ENCODE data around the gene SKOR1.

The SKOR1 gene

DNA sequence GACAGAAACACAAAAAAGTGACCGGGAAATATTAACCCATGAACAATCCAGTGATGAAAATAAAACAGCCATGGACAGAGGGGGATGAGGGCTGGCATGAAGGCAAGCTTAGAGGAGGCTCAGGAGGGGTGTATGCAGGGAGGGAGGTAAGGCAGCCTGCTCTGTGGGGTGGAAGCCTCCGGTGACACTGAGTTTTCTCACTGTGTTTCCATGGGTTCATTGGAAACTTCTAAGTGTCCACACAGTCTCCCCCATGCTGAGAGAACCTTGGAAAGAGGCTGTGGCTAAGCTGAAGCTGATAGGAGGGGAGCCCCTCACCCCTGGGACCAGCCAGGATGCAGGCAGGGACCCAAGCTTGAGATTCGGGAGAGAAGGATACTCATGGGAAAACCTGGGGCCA is 6.8 kb upstream of the SKOR1 start:
- DNase-seq (ENCODE audit: low read depth) = no peak

DNA sequence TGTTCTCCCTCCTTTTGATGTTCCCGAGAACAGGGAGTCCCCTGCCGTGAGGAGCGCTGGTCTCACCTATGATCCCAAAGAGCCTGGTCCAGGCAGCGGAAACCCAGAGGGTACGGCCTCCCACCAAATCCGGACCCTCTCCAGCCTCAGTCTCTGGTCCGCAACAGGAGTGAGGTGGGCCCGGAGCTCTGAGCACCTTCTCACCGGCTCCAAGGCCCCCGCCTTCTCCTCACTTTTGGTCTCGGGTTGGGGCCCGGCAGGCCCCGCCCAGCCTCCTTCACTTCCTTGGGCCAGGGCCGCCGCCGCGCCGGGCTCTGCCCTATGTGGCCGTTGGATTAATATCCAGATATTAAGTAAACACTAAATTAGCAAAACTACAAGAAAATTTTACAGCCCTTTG is 5.7 kb upstream of the SKOR1 start:
- DNase-seq (ENCODE audit: low read depth) = no peak

DNA sequence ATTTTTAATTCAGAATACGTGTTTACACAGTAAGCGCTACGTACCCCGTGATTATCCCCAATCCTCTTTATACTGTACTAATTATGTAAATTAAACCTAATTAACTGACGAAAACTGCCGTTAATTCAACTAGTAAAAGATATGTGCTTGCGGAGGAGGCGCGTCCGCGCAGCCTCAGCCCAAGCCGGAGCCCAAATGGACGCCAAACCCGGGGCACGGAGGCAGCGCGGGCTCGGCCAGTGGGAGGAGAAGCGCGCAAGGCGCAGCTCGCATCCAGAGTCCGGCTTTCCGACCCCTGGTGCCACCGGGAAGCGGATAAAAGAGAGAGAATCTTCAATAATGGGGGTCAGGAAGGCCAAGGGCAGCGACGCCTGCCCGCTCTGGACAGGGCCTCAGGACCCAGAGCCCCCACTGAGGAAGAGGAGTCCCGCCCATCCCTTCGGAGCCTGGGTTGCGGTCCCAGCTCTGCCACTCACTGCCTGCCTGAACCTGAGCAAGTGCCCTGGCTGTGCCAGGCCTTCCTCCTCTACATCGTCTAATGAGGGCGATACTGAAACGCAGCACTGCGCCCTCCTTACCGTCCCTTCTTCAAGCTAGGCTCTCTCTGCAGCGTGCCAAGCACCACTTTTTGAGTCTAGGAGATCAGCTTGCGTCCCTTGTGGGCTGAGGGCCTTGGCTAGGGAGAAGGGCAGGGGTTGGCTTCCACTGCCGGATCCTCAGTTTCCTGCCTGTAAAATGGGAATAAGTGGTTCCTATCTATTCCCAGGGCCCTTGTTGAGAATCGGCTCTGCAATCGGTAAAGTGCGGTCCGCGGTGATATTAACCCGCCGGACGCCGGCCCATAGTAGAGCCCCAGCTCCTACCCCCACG is 5.0 kb upstream of the SKOR1 start:
- DNase-seq (ENCODE audit: low read depth) = no peak

DNA sequence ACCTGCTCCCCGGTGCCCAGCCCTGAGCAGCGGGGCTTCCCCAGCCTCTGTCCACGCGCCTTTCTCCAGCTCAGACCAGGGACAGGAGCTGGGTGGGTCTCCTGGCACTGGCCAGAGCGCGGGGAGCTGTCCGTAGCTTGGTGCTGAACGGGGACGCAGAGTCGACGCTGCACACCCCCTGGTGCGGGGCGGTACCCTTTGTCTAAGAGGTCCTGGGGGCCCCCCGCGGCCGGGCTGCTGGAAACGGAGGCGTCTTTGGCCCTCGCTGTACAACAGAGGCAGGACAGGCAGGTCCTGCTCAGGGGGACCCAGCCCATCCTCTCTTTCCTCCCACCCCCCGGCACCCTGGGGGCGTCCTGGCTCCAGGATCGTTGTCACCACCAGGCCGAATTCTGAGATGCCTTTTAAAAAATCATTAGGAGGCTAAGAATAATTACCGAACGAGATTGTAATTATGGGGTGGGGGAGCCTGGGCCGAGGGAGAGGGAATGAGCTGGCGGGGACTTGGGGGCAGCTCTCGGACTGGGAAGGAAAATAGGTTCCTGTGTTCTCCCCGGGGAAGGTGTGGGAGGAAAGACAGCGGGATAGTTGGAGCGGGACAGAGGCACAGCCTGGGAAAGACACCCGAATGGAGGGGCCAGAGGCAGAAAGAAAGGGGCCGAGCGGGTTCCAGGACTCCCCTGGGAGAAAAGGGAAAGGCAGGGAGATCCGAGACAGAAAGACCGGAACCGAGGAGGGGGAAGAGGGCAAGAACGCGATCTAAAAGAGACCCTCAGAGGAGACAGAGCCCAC is 4.1 kb upstream of the SKOR1 start:
- DNase-seq (ENCODE audit: low read depth) = no peak

DNA sequence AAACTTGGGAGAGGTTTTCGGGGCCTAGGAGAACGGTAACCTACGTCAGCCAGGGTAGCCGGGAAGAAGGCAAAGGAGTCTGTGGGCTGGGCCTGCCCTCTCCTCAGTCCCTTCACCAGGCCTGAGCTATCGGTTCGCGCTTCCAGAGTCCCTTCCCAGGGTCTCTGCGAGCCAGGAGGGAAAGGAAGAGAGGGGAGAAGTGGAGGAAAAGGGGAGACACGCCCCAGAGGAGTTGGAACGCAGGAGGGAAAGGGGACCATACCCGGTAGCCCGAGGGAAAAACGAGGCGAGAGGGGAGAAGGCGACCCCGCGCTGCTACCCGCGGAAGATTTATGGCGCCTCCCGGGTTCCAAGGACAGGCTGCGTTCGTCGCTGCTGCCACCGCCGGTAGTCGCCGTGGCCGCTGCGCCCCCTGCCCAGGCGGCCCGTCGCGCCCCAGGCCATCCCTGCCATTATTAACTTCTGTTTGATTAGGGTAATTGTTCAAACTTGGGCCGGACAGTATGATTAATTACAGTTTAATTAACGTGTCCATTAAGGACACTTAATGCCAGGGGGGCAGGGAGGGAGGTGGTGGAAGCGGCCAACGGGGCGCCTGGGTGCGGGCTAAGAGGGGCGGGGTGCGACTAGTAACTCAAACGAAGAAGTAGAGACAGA is 3.4 kb upstream of the SKOR1 start:
- DNase-seq (ENCODE audit: low read depth) = no peak

DNA sequence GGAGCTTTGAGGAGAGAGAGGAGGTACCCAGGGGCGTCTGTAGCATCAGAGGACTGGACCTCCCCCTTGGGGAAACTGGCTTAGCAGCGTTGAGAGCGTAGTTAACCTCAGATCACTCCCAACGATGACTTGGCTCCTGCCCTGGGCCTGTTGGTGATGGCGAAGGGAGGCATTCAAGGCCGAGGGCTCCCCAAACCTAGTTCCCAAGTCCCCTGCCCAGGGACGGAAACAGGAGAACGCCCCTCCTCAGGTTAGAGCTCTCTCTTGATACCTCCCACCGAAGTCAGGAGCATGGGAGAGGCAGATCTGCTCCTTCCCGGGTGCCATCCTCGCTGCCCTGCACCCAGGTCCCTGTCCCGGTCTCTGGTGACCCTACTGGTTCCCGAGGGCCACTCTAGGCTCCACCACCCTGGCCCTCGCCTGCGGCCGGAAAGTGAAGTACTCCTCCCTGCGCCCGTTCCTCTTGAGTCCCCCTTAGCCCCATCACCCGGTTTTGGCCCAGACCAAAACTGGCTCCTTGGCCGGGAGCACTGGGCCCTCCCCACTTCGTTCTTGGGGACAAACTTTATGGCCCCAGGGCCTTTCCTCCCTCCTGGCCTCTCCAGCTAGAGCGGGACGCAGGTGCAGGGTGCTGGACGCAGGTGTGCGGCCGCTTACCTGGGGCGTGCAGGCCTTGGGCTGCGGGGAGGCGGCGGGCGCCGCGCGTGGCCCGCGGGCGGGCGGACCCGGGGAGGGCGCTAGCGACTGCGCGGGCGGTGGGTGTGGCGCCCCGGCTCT is 2.6 kb upstream of the SKOR1 start:
- no peak for DNase-seq (ENCODE audit: low read depth)

DNA sequence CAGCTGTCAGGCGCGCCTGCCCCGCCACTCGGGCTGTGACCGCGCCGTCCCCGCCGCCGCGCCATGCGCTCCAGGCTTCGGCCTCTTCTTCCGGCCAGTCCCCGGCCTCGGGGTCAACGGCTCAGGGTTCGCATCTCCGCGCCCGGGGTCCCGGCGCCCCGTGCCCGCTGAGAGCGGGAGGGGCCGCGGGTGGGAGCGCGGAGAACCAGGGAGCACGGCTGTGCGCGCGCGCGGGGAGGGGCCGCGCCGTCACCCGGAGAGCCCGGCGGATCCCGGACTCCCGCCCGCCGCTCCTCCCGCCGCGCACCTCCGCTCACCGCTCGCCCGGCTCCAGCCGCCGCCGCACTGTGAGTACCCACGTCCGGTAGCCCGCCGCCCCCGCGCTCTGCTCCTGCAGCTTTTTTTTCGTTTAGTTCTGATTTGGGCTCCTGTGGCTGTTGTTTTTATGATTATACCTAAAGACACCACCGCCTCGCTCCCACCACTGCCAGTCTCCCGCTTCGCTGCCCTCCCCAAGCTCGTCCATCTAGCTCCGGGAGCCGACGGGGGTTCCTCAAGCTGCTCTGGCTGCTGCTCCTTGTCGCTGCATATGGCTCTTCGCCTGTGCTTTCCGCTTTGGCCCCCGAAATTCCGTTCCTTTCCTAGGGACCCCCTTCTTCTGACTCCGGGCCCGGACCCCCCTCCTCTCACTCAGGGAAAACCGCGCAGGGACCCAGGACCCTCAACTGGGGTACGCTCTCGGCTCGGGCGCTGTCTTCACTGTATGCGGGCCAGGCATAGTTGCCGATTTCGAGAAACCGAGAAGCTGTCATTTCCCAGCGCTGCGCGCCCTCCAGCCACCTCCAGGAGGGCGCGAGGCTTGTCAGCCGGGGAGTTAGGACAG is 1.8 kb upstream of the SKOR1 start:
- DNase-seq (ENCODE audit: low read depth) = no peak

DNA sequence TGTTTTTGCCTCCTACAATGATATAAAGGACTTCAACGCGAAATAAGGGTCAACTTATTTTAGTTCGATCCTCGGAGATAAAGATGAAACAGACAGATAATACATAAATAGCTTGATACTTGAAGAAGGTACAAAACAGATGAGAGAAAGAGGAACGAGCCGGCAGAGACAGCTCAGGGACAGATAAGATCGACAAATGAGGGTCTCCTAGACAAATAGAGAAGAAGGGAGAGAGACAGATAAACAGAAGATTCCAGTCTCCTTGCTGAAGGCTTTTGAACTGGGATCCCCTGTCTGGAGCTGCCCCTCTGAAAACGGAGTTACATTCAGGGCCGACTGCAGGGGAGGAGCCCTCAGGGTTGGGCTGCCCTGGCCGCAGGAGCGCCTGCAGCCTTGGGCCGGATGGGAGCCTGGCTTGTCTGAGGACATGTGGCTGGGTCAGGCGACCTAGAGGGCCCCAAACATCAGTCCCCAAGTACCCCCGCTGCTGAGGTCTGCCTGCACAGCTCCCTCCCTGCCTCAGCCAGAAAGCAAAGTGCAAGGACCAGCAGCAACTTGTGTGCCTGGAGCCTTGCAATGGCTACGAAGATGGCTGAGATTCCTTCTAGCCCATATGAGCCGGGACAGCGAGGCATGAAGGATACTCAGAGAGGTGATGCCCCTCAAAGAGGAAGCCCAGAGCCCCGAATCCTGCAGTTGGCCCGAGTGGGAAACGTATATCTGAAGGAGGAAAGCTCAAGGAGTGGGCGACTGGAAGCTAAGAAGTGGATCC is 926 bp upstream of the SKOR1 start:
- DNase-seq (ENCODE audit: low read depth) = no peak

DNA sequence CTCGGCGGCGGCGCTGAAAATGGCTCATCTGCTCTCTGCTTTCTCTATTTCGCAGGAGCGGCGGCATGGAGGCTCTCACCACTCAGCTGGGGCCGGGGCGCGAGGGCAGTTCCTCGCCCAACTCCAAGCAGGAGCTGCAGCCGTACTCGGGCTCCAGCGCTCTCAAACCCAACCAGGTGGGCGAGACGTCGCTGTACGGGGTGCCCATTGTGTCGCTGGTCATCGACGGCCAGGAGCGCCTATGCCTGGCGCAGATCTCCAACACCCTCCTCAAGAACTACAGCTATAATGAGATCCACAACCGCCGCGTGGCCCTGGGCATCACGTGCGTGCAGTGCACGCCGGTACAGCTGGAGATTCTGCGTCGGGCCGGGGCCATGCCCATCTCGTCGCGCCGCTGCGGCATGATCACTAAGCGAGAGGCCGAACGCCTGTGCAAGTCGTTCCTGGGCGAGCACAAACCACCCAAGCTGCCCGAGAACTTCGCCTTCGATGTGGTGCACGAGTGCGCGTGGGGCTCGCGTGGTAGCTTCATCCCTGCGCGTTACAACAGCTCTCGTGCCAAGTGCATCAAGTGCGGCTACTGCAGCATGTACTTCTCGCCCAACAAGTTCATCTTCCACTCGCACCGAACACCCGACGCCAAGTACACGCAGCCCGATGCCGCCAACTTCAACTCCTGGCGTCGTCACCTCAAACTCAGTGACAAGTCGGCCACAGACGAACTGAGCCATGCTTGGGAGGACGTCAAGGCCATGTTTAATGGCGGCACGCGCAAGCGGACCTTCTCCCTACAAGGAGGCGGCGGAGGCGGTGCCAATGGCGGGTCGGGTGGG is 790 bp downstream of the SKOR1 start:
- DNase-seq (ENCODE audit: low read depth) = no peak

DNA sequence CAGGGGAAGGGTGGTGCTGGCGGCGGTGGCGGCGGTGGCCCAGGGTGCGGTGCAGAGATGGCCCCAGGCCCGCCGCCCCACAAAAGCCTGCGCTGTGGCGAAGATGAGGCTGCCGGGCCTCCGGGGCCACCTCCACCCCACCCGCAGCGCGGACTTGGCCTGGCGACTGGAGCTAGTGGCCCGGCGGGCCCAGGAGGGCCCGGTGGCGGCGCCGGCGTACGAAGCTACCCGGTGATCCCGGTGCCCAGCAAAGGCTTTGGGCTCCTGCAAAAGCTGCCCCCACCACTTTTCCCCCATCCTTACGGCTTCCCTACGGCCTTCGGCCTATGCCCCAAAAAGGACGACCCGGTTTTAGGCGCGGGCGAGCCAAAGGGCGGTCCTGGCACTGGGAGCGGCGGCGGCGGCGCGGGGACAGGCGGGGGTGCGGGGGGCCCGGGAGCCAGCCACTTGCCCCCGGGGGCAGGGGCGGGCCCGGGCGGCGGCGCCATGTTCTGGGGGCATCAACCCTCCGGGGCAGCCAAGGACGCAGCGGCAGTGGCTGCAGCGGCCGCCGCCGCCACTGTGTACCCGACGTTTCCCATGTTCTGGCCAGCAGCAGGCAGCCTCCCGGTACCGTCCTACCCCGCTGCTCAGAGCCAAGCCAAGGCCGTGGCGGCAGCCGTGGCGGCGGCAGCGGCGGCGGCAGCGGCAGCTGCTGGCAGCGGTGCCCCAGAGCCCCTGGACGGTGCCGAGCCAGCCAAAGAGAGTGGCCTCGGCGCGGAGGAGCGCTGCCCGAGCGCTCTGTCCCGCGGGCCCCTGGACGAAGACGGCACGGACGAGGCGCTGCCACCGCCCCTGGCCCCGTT is 1.6 kb downstream of the SKOR1 start:
- DNase-seq (ENCODE audit: low read depth) = no peak

DNA sequence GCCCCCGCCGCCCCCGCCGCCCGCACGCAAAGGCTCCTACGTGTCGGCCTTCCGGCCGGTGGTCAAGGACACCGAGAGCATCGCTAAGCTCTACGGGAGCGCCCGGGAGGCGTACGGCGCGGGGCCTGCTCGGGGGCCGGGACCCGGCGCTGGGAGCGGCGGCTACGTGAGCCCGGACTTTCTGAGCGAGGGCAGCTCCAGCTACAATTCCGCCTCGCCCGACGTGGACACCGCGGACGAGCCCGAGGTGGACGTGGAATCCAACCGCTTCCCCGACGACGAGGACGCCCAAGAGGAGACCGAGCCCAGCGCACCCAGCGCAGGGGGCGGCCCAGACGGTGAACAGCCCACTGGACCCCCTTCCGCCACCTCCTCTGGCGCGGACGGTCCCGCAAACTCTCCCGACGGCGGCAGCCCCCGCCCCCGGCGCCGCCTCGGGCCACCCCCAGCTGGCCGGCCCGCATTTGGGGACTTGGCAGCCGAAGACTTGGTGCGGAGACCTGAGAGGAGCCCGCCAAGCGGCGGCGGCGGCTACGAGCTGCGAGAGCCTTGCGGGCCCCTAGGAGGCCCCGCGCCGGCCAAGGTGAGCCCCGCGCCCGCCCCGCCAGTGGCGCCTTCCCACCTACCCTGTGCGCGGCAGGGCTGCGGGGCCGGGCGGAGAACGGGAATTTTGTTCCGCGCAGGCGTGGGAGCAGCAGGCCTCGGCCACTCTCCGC is 2.4 kb downstream of the SKOR1 start:
- DNase-seq (ENCODE audit: low read depth) = no peak

DNA sequence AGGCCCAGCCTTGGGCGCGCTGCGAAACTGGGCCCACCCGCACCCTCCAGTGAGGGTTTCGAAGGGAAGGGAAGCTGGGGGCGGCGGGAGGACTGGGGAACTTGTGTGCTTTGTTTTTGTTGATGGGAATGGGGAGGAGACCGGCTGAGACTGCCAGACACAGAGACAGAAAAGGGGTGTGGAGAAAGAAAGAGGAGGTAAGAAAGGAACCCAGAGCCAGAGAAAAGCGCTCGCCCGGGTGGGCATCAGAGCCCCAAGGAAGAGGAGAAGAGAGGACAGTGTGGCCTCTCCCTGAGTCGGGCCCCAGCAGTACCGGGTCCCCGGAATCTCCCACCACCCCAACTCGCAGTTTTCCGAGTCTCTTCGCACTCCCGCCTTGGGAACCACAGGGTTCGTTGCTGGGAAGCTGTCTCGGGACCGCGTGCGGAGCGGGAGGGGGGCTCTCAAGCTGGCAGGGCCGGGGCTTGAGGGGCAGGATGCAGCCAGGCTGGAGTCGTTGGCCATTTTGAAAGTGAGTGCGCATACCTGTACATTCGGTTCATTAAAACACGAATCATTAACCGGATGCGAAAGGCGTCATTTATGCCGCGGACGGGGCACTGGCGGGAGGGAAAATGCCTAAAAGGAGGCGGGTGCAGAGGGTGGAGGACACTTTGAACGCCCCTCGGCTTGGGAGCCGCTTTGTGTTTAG is 3.1 kb downstream of the SKOR1 start:
- no peak for DNase-seq (ENCODE audit: low read depth)

DNA sequence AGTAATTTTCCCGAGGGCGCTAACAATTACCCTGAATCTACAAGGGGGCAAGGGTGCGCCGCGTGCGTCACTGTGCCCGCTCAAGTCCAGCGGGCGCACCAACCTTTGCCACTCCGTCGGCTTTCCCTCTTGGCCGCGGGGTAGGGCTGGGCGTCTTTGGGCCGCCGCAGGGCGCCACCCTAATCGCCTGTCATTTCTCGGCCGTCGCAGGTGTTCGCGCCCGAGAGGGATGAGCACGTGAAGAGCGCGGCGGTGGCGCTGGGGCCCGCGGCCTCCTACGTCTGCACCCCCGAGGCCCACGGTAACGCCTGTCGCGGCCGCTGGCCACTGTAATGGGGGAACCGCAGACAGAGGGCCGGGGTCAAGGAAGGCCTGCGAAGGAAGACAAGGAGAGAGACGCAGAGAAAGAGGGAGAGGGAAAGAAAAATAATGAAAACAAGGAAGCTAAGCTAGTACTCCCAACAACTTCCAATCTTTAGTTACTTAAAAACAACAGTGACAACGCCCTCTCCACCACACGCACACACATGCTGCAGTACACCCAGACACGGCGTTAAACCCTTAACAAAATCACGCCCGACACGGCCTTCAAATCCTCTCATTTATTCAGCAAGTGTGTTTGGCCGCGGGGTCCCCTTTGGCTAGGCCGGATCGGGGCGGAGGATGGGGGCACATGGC is 3.8 kb downstream of the SKOR1 start:
- no peak for DNase-seq (ENCODE audit: low read depth)

DNA sequence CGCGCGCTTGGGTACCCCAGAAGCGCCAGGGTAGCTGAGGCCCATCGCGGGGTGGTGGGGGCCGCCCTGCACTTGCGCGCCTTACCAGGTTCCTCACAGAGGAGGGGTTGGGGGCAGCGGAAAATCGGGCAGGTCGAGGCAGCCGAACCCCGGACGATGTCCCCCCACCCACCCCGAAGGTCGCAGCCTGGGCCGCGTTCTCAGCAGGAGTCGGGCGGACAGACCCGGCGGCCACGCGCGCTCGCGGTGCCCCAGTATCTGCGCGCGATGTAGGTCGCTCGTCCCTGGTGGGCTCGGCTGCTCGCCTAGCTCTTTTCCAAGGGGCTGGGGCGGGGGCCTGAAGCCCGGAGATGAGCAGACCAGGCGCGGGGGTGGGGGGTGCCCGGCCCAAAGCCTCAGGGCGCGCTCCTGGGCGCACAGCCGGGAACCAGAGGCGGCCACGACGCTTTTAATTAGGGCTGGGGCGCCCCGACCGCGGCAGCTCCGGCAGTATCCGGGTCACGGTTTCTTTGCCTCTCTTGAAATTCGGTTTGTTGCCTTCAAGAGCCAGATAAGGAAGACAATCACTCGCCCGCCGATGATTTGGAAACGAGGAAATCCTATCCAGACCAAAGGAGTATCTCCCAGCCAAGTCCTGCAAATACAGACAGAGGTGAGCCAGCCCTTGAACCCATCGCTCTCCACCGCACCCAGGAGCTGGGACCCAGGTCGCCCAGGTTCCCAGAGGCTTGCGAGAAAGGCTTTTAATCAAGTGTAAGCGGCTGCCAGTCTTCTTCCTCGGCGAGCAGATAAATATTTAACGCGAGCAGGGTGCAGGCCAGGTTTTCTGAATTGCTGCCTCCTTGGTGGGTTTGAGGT is 4.6 kb downstream of the SKOR1 start:
- DNase-seq (ENCODE audit: low read depth) = no peak

DNA sequence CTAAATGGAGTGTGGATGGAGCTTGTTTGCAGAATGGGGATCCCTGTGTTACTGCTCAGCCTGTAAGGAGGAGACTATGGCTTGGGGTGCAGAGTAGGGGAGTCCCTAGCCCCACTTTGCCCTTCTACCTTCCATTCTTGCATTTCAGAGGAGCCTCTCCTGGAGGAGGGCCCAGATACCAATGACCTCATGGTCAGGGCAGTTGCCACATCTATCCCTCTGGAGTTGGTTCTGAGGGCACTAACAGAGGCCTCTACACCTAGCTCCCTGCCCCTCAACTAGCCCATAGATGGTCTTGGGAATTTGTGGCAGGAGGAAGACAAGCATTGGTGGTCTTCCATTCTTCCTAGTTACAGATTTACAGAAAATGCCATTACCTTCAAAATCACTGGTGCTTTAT is 6.1 kb downstream of the SKOR1 start:
- DNase-seq (ENCODE audit: low read depth) = no peak

All from activated T-cell treated with anti-CD3 and anti-CD28 coated beads for 48 hours (primary cell).